Astrocyte (in vitro differentiated cells and primary cell): Measurements from ENCODE around the gene CACNA2D1.

ENCODE experiments used
- EZH2 ChIP-seq: IDR thresholded peaks from 2 replicates; pipeline ENCODE4 v1.6.1; 2012; ENCODE audit warnings: mild to moderate bottlenecking, low read length, inconsistent platforms; ENCODE audit not compliant: insufficient read depth
- TF ChIP-seq, protein P1 (sequence below): IDR thresholded peaks from 2 replicates; pipeline ENCODE4 v1.5.1; 2011; ENCODE audit warnings: low read depth, mild to moderate bottlenecking, inconsistent platforms, low read length, moderate library complexity; ENCODE audit not compliant: insufficient read depth

- TF ChIP-seq, protein P1, sequence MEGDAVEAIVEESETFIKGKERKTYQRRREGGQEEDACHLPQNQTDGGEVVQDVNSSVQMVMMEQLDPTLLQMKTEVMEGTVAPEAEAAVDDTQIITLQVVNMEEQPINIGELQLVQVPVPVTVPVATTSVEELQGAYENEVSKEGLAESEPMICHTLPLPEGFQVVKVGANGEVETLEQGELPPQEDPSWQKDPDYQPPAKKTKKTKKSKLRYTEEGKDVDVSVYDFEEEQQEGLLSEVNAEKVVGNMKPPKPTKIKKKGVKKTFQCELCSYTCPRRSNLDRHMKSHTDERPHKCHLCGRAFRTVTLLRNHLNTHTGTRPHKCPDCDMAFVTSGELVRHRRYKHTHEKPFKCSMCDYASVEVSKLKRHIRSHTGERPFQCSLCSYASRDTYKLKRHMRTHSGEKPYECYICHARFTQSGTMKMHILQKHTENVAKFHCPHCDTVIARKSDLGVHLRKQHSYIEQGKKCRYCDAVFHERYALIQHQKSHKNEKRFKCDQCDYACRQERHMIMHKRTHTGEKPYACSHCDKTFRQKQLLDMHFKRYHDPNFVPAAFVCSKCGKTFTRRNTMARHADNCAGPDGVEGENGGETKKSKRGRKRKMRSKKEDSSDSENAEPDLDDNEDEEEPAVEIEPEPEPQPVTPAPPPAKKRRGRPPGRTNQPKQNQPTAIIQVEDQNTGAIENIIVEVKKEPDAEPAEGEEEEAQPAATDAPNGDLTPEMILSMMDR, result no peak
- no peak for TF ChIP-seq EZH2
Measured at GRCh38 chr7:82469207-82469606, 25.6 kb upstream of the CACNA2D1 start.
